ENCODE data around the gene SRRM4. TPM values are rescaled to one million over a fixed set of nuclear protein-coding genes. Genes with fewer than 3 reads are reported as not detected.
"Not testable (repeated sequence)": the region's sequence is repeated elsewhere in the genome, so short reads cannot be mapped to it uniquely, and the experiment has no call there.

Gene SRRM4
- total RNA-seq, 1 donor from 2014 or later: not detected

- DNase-seq (ENCODE audit: low read depth in 2 of 2): no peak
These were observed 87.9 kb downstream of the SRRM4 start for GRCh38 chr12:119069147-119069642.

- no peak for DNase-seq (ENCODE audit: low read depth in 2 of 2)
These were observed 89.8 kb downstream of the SRRM4 start for GRCh38 chr12:119071176-119071575.

- DNase-seq (ENCODE audit: low read depth in 2 of 2): no peak
These were observed 90.4 kb downstream of the SRRM4 start for GRCh38 chr12:119071638-119072231.

- DNase-seq (ENCODE audit: low read depth in 2 of 2): no peak
These were observed 91.1 kb downstream of the SRRM4 start for GRCh38 chr12:119072440-119072839.

GRCh38 chr12:119075222-119075787, 94.0 kb downstream of the SRRM4 start:
- no peak for DNase-seq (ENCODE audit: low read depth in 2 of 2)

- no peak for DNase-seq (ENCODE audit: low read depth in 2 of 2)
These were observed 94.6 kb downstream of the SRRM4 start for GRCh38 chr12:119075918-119076317.

GRCh38 chr12:119079530-119079929, 98.2 kb downstream of the SRRM4 start:
- no peak for DNase-seq (ENCODE audit: low read depth in 2 of 2)

- no peak for DNase-seq (ENCODE audit: low read depth in 2 of 2)
These were observed 100.7 kb downstream of the SRRM4 start for GRCh38 chr12:119082016-119082415.

- DNase-seq (ENCODE audit: low read depth in 2 of 2): no peak
These were observed 101.2 kb downstream of the SRRM4 start for GRCh38 chr12:119082496-119082895.

GRCh38 chr12:119088685-119089379, 107.5 kb downstream of the SRRM4 start:
- DNase-seq (ENCODE audit: low read depth in 2 of 2): no peak

- DNase-seq (ENCODE audit: low read depth in 2 of 2): no peak
These were observed 108.2 kb downstream of the SRRM4 start for GRCh38 chr12:119089380-119090013.

GRCh38 chr12:119090276-119090675, 108.9 kb downstream of the SRRM4 start:
- no peak for DNase-seq (ENCODE audit: low read depth in 2 of 2)

- DNase-seq (ENCODE audit: low read depth in 2 of 2): no peak
These were observed 109.5 kb downstream of the SRRM4 start for GRCh38 chr12:119090865-119091264.

GRCh38 chr12:119096429-119097202, 115.3 kb downstream of the SRRM4 start:
- no peak for DNase-seq (ENCODE audit: low read depth in 2 of 2)

- no peak for DNase-seq (ENCODE audit: low read depth in 2 of 2)
These were observed 119.6 kb downstream of the SRRM4 start for GRCh38 chr12:119100933-119101332.

- DNase-seq (ENCODE audit: low read depth in 2 of 2): no peak
These were observed 120.9 kb downstream of the SRRM4 start for GRCh38 chr12:119102274-119102673.

GRCh38 chr12:119102714-119103113, 121.4 kb downstream of the SRRM4 start:
- DNase-seq (ENCODE audit: low read depth in 2 of 2): no peak

- DNase-seq (ENCODE audit: low read depth in 2 of 2): not testable (repeated sequence)
These were observed 123.6 kb downstream of the SRRM4 start for GRCh38 chr12:119104969-119105368.

- DNase-seq (ENCODE audit: low read depth in 2 of 2): no peak
These were observed 132.2 kb downstream of the SRRM4 start for GRCh38 chr12:119113496-119113986.

GRCh38 chr12:119114294-119114693, 133.0 kb downstream of the SRRM4 start:
- DNase-seq (ENCODE audit: low read depth in 2 of 2): no peak

GRCh38 chr12:119115296-119115905, 134.1 kb downstream of the SRRM4 start:
- DNase-seq (ENCODE audit: low read depth in 2 of 2): peak; percentile 53 to 63

All from lung microvascular endothelial cell (primary cell).